Amygdala (tissue), 56 donors: ENCODE results near the gene ATP6V1F.
A peak's percentile ranks its signal among the peaks of the same experiment; 100 is the strongest.

Experiments used
- DNase-seq, 56 donors: peaks; one replicate each; lab custom pipeline; 2025; lab: John Stamatoyannopoulos, UW

The ATP6V1F gene

DNA sequence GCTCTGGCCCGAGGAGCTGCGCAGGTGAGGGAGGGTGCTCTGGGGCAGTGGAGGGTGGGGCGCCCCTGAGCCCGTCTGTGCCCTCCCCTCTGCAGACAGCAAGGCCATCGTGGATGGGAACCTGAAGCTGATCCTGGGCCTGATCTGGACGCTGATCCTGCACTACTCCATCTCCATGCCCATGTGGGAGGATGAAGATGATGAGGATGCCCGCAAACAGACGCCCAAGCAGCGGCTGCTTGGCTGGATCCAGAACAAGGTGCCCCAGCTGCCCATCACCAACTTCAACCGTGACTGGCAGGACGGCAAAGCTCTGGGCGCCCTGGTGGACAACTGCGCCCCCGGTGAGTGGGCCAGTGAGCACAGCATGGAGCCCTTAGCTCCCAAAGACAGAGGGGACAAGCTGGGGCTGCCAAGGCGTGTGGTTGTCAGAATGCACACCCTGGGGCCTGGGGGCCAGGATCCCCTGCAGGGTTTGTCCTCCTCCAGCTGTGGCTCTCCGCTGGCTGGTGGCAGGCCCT, 27.4 kb upstream of the ATP6V1F start:
- DNase-seq = no peak

DNA sequence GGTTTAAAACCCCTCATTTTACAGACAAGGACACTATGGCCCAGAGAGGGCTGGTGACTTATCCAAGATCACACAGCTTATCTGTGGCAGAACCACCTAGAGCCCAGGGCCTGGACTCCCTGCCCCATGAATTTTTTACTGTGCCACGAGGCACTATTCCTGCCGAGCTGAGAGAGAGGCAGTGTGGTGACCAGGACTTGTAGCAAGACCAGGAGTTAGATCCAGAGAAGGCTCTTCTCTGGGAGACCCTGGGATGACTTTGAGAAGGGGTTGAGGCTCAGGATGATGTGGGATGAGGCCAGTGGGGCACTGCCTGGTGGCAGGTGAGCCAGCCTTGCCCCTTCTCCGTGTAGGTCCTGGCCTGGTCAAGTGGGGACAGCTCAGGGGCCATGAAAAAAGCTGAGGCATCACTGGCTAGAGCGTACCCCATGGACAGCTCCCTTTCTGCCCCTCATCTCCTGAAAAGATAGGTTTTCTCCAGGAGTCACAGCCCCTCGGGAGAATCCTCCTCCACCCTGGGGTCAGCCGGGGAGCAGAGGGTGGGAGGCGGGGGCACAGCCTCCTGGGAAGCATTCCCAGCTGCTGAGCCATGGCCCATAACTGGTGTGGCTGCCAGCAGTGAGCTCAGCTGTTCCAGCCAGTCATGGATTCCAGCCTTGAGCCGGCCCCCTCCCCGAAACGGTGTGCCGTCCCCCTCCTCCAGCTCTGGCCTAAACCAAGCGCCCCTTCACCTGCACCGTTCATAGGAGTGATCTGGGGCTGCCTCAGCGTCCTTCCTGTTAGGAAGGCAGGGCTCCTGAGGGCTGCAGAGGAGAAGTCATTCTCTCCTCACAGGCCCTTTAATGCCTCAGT, 26.6 kb upstream of the ATP6V1F start:
- peak in 32 of 56 donors; percentile 10 to 66 (median 42) for DNase-seq

DNA sequence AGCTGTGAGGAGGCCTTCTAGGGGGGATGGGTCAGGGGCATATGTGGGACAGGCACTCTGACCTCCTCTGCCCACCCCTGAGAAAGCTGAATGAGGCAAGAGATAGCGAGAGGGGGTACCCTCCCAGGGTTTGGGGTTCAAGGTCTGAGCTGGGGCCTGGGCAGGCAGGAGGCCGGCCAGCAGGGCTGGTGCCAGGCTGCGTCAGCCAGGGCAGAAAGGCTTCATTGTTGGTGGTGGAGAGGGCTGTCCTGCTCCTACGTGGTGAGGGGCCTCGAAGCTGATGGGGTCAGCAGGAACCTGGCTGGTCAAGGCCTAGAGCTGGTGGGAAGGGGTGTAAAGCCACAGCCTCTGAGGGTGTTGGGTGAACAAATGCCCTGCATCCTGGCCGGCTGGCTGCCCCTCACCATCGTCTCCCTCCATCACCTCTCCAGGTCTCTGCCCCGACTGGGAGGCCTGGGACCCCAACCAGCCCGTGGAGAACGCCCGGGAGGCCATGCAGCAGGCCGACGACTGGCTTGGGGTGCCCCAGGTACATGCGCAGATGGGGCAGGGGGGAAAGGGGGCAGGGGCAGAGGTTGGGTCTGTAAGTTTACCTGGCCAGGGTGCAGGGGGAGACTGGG, 25.8 kb upstream of the ATP6V1F start:
- peak in 46 of 56 donors; percentile 10 to 83 (median 46) for DNase-seq

DNA sequence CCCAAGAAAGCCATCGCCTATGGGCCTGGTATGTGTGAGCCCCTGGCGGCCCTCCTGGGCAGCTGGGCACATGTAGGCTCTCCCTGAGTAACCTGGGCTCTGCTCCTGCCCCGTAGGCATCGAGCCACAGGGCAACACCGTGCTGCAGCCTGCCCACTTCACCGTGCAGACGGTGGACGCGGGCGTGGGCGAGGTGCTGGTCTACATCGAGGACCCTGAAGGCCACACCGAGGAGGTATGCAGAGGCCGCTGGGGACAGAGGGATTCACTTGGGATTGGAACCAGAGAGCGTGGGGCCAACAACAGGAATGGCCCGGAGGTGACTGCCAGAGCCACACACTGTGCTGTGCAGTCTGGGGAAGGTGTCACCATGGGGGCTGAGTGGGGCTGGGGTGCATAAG, 25.1 kb upstream of the ATP6V1F start:
- DNase-seq = no peak

DNA sequence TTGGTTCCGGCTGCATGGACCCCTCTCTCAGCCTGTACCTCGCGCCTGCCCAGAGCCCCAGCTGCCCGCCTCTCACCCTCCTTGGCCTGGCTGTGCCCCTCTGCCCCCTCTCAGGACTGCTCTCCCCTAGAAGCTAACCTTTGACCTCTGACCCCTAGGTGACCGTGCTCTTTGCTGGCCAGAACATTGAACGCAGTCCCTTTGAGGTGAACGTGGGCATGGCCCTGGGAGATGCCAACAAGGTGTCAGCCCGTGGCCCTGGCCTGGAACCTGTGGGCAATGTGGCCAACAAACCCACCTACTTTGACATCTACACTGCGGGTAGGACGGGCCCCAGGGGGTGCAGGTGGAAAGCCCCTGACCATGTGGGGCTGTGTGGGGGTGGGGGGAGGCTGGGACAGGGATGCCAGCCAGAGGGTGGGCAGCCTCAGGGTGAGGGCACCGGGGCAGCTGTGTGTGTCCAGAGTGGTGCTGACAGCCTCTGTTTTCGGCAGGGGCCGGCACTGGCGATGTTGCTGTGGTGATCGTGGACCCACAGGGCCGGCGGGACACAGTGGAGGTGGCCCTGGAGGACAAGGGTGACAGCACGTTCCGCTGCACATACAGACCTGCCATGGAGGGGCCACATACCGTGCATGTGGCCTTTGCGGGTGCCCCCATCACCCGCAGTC, 24.4 kb upstream of the ATP6V1F start:
- no peak for DNase-seq

DNA sequence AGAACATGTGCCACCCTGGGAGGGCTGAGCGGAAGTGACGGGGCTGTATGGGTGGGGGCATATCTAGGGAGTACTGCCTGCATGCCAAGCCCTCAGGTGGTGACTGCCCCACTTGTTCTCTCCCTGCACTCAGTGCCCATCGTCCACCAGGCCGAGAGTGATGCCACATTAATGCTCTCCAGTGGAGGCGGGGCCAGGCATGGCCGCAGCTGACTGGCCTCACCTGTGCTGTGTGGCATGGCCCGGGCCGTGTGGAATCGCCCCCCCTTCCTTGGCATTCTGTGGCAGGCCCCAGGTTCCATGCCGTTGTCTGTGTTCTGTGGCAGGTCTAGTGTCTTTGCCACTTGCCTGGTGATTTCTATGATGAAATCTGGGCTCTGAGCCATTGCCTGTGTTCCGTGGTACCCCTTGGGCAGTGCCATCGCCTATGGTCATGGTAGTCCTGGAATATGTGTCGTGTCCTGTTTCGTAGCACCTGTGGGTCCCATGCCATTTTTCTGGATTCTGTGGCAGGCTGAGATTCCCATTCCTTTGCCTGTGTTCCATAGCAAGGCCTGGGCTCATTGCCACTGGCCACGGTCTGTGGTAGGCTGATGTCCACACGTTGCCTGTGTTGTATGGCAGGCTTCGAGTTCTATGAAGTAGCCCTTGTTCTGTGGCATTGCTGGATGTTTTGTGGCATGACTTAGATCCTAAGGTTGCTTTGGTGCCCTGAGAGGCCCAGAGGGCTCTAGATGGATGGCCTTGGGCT, 23.5 kb upstream of the ATP6V1F start:
- peak in 2 of 56 donors; percentile 14 to 16 for DNase-seq

DNA sequence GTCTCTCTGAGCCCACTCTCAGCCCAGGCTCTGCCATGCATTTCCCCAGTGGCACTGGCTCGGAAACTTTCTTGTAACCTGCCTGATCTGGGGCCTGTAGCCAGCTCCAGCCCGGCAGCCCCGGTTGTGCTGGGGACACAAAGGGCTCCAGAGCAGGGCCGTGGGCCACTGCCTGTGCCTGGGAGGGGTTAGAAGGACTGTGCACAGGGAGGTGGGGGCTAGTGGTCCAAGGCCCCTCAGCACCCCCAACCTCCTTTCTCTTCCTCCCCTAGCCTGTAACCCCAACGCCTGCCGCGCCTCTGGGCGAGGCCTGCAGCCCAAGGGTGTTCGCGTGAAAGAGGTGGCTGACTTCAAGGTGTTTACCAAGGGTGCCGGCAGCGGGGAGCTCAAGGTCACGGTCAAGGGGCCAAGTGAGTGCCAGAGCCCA, 22.9 kb upstream of the ATP6V1F start:
- DNase-seq = no peak

DNA sequence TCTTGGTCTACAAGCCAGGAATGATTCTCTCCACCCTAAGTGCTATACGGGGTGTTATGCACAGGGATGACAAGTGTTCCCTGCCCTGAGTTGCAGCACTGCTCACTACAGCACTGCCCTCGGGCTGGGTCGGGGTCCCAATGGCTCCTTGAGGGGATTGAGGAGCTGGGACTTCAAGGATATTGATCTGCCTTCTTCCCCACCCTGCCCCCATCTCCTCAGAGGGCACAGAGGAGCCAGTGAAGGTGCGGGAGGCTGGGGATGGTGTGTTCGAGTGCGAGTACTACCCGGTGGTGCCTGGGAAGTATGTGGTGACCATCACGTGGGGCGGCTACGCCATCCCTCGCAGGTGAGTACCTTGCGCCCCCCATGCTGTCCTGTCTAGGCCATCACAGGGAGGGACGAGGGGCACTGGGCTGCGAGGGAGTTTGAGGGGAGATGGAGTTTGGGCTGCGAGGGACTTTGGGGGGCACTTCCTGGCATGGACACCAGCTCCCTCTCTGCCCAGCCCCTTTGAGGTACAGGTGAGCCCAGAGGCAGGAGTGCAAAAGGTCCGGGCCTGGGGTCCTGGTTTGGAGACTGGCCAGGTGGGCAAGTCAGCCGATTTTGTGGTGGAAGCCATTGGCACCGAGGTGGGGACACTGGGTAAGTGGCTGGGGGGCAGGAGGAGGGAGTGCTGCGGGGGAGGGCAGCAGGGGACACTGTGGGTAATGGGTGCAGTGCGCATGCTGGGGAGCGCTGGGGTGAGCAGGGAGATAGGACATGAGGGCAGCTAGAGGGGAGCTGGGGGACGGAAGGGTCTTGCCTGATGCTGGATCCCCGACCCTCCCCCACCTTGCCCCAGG, 22.1 kb upstream of the ATP6V1F start:
- no peak for DNase-seq

DNA sequence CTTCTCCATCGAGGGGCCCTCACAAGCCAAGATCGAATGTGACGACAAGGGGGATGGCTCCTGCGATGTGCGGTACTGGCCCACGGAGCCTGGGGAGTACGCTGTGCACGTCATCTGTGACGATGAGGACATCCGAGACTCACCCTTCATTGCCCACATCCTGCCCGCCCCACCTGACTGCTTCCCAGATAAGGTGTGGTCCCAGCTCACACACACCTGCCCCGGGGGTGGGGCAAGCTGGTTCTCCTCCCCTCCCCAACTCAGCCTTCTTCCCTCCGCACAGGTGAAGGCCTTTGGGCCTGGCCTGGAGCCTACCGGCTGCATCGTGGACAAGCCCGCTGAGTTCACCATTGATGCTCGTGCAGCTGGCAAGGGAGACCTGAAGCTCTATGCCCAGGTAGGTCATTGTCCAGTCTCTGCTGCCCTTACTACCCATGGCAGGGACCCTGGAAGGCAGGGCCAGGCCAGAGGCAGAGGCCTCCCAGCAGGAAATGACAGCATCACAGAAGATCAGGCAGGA, 21.4 kb upstream of the ATP6V1F start:
- no peak for DNase-seq

DNA sequence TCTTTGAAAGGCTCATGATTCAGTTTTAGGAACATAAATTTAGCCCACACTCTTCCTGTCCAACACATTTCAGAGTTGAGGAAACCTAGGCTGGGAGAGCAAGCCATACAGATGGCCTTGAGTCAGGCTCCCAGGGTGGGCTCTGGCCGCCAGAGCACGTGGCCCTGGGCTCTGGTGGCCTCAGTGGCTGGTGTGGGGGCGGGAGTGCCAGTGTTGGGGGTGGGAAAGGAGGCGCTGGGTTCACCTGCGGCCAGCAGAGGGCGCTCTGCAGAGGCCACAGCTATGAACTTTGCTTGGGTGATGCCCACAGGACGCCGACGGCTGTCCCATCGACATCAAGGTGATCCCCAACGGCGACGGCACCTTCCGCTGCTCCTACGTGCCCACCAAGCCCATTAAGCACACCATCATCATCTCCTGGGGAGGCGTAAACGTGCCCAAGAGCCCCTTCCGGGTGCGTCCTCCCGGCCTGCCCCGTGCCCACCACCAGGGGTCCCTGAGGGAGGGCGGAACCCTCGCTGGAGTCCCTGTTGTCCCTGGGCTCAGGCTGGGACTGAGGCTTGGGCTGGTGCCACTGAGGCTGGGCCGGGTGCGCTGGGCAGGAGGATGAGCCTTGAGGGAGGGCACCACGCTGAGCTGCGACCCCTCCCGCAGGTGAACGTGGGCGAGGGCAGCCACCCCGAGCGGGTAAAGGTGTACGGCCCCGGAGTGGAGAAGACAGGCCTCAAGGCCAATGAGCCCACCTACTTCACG, 20.6 kb upstream of the ATP6V1F start:
- peak in 8 of 56 donors; percentile 3 to 39 (median 16) for DNase-seq

DNA sequence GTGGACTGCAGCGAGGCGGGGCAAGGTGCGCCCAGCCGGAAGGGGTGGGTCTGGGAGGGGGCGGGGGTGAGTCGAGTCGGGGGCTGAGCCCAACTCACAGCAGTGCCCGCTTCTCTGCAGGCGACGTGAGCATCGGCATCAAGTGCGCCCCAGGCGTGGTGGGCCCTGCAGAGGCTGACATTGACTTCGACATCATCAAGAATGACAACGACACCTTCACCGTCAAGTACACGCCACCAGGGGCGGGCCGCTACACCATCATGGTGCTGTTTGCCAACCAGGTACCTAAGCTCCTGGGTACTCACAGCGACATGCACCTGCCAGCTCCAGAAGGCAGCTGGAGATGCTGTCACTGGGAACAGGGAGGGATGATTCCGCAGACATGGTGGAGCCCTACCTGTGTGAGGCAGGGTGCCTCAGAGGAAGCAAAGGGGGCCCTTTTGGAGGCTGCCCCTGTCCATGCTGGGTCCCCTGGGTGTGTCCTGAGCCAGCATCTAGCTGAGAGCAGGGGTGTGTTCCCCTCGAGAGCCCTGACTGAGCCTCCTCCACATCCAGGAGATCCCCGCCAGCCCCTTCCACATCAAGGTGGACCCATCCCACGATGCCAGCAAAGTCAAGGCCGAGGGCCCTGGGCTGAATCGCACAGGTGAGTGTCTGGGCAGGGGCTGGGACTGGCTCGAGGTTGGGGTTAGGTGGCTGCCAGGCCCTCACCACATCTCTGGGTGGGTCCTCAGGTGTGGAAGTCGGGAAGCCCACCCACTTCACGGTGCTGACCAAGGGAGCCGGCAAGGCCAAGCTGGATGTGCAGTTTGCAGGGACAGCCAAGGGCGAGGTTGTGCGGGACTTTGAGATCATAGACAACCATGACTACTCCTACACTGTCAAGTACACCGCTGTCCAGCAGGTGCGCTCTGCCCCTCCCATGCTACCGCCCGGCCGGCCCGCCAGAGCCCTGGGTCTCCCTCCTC, 19.7 kb upstream of the ATP6V1F start:
- no peak for DNase-seq

DNA sequence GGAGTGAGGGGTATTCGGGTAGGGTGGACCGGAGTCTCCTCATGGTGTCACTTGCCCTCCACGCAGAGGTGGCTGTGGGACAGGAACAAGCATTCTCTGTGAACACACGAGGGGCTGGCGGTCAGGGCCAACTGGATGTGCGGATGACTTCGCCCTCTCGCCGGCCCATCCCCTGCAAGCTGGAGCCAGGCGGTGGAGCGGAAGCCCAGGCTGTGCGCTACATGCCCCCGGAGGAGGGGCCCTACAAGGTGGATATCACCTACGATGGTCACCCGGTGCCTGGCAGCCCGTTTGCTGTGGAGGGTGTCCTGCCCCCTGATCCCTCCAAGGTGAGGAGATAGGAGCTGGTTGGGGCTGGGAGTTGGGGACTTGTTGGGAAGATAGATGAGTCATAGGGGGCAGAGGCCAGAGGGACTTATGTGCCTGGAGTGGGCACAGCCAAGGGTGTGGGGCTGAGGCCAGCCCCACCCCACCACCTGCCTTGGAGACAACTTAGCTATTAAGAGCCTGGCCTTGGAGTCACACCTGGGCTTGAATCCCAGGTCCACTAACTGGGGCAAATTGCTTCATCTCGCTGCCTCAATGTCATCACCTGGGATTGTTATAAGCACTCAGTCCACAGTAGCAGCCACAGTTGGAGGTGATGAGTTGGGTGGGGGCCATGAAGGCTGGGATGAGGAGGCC, 18.6 kb upstream of the ATP6V1F start:
- DNase-seq = no peak

DNA sequence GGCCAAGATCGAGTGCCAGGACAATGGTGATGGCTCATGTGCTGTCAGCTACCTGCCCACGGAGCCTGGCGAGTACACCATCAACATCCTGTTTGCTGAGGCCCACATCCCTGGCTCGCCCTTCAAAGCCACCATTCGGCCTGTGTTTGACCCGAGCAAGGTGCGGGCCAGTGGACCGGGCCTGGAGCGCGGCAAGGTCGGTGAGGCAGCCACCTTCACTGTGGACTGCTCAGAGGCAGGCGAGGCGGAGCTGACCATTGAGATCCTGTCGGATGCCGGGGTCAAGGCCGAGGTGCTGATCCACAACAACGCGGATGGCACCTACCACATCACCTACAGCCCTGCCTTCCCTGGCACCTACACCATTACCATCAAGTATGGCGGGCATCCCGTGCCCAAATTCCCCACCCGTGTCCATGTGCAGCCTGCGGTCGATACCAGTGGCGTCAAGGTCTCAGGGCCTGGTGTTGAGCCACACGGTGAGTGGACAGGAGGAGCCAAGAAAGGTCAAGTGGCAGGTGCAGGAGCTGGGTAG, 17.8 kb upstream of the ATP6V1F start:
- DNase-seq = no peak

DNA sequence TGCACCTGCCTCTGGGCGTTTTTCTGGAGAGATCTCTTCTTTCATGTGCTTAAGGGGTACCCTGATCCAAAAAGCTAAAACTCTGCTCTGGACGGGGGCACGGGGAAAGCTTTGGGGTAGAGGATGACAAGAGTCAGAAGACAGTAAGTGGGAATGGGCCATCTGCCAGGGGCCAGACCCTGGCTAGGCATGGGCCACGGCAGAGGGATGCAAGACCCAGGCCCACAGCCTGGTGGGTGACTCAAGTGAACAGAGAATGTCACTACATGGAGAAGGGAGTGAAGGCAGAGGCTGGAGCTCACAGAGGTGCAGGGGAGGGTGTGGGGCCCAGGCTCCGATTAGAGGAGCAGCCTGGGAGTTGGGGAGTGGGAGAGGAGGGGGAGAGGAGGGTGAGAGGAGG, 17.2 kb upstream of the ATP6V1F start:
- no peak for DNase-seq

DNA sequence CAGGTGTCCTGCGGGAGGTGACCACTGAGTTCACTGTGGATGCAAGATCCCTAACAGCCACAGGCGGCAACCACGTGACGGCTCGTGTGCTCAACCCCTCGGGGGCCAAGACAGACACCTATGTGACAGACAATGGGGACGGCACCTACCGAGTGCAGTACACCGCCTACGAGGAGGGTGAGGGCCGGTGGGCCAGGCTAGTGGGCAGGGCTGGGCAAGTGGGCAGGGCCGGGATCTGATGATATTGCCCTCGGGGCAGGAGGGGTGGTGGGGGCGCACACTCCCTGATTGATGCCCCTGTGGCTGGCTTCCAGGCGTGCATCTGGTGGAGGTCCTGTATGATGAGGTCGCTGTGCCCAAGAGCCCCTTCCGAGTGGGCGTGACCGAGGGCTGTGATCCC, 16.7 kb upstream of the ATP6V1F start:
- DNase-seq = no peak

DNA sequence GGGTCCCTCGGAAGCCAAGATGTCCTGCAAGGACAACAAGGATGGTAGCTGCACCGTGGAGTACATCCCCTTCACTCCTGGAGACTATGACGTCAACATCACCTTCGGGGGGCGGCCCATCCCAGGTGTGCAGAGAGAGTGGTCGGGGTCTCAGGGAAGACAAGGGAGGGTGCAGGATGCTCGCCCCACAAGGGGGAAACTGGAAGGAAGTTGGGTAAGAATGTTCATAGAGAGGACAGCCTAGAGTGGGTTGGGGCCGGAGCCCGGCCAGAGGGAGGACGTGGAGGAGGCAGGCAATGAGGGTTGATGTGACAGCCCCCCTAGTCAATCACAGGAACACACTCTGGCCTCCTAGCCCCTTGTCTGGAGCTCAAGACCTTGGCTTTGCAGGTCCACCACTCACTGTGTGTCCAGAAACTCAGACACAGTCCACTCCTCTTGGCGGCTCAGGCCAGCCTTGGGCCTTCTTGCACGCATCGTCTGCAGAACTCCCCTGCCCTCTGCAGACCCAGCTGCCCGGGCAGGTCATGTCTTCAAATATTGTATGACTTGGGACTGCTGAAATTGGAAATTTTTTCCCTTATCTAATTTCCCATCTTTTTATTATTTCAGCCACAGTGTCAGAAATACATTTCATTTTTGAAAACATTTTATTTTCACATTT, 15.7 kb upstream of the ATP6V1F start:
- DNase-seq = no peak
